ENCODE data around the gene SMPD1.

SMPD1 gene

GRCh38 chr11:6354651-6355485 is 35.4 kb upstream of the SMPD1 start:
- H3K27ac ChIP-seq: peak overlapping the region; percentile 47
- no peak for TF ChIP-seq ZFX (IDR thresholded peaks at IDR 0.05; ENCODE audit: borderline replicate concordance)
- TF ChIP-seq CTCF (IDR thresholded peaks at IDR 0.05): no peak

- no peak overlapping the region for H3K27ac ChIP-seq
- no peak for TF ChIP-seq CTCF (IDR thresholded peaks at IDR 0.05)
- no peak for TF ChIP-seq ZFX (IDR thresholded peaks at IDR 0.05; ENCODE audit: borderline replicate concordance)
Observed at GRCh38 chr11:6356503-6357055, 33.7 kb upstream of the SMPD1 start.

GRCh38 chr11:6357222-6357621 is 33.1 kb upstream of the SMPD1 start:
- no peak overlapping the region for H3K27ac ChIP-seq
- TF ChIP-seq ZFX (IDR thresholded peaks at IDR 0.05; ENCODE audit: borderline replicate concordance): no peak
- TF ChIP-seq CTCF (IDR thresholded peaks at IDR 0.05): no peak

GRCh38 chr11:6360183-6360582 is 30.1 kb upstream of the SMPD1 start:
- TF ChIP-seq CTCF (IDR thresholded peaks at IDR 0.05): no peak
- no peak for TF ChIP-seq ZFX (IDR thresholded peaks at IDR 0.05; ENCODE audit: borderline replicate concordance)
- no peak overlapping the region for H3K27ac ChIP-seq

GRCh38 chr11:6362185-6362872 is 27.9 kb upstream of the SMPD1 start:
- no peak overlapping the region for H3K27ac ChIP-seq
- TF ChIP-seq CTCF (IDR thresholded peaks at IDR 0.05) (no peak), ZFX (IDR thresholded peaks at IDR 0.05; ENCODE audit: borderline replicate concordance) (no peak)

- H3K27ac ChIP-seq: no peak overlapping the region
- TF ChIP-seq ZFX (IDR thresholded peaks at IDR 0.05; ENCODE audit: borderline replicate concordance) (no peak), CTCF (IDR thresholded peaks at IDR 0.05) (peak; percentile 94)
Observed at GRCh38 chr11:6362873-6363678, 27.2 kb upstream of the SMPD1 start.
